GM12878 (cell line): Measurements from ENCODE around the gene PRSS57. TPM values are rescaled to one million over a fixed set of nuclear protein-coding genes. Genes with fewer than 3 reads are reported as not detected.

Experiments
- ATAC-seq: fragments of 200-7000 bp; cut with Tn5 transposase; 3 replicates; pipeline ENCODE4 v1.9.1; 2020; ENCODE audit warnings: mild to moderate bottlenecking, moderate library complexity
- BruUV-seq: library from RNA; stranded (reverse); fragments of 400-500 nt; replicated peaks from 2 replicates; lab custom pipeline; 2021; lab: Mats Ljungman, UMichigan
- CTCF ChIA-PET: fragments of 300-600 bp; sonication (Branson Sonifier 250); formaldehyde crosslinking; extraction: SDS; loops from one replicate; lab custom pipeline; 2021; ENCODE audit warnings: inconsistent platforms; lab: Yijun Ruan, JAX
- POLR2A ChIA-PET: fragments of 350-600 bp; formaldehyde crosslinking; extraction: SDS; loops from one replicate; lab custom pipeline; 2021; ENCODE audit warnings: inconsistent platforms; lab: Charles Lee
- RAD21 ChIA-PET: fragments of 300-600 bp; sonication (Branson Sonifier 250); formaldehyde crosslinking; loops from one replicate; lab custom pipeline; 2023; ENCODE audit warnings: antibody characterized with exemption; ENCODE audit not compliant: unreplicated experiment; lab: Charles Lee
- SMC1A ChIA-PET: fragments of 300-600 bp; sonication (Branson Sonifier 250); formaldehyde crosslinking; loops from one replicate; lab custom pipeline; 2023; ENCODE audit not compliant: unreplicated experiment, uncharacterized antibody; lab: Charles Lee
- DNase-seq: peaks from one replicate; pipeline ENCODE4 v3.0.0-alpha.2; 2011; ENCODE audit warnings: low read depth, low spot score
- FAIRE-seq: peaks from 3 replicates; lab custom pipeline; 2011; peaks lifted over from hg19 to GRCh38; lab: Jason Lieb, UNC
- H2AFZ ChIP-seq: 2 replicates; pipeline ENCODE4 v1.6.0; 2011; ENCODE audit warnings: low read depth, low read length, control low read depth; ENCODE audit not compliant: control insufficient read depth
- H3K27ac ChIP-seq: 2 replicates; pipeline ENCODE4 v1.5.1; 2011; ENCODE audit warnings: control low read depth; ENCODE audit not compliant: control insufficient read depth, insufficient read depth
- H3K27me3 ChIP-seq, 2 experiments: replicated peaks in 1 of 2; 2 replicates each; pipeline versions ENCODE4 v1.6.0 to v1.6.1; 2011; ENCODE audit warnings: low read length in 1 of 2; ENCODE audit not compliant: control insufficient read depth in 2 of 2, insufficient read depth in 2 of 2
- H3K36me3 ChIP-seq, 2 experiments: 2 replicates each; pipeline ENCODE4 v1.5.1; 2011; ENCODE audit warnings: low read length in 1 of 2; ENCODE audit not compliant: control insufficient read depth in 2 of 2, insufficient read depth in 2 of 2
- H3K4me1 ChIP-seq: 2 replicates; pipeline ENCODE4 v1.6.1; 2011; ENCODE audit warnings: mild to moderate bottlenecking, low read length, moderate library complexity, mixed read lengths; ENCODE audit not compliant: control insufficient read depth, insufficient read depth
- H3K4me2 ChIP-seq: 2 replicates; pipeline ENCODE4 v1.6.0; 2011; ENCODE audit warnings: control low read depth; ENCODE audit not compliant: control insufficient read depth, insufficient read depth
- H3K4me3 ChIP-seq: fragments of 200-600 bp; sonication (generic); 2 replicates; pipeline ENCODE4 v1.5.1; 2016
- H3K79me2 ChIP-seq: 2 replicates; pipeline ENCODE4 v1.6.0; 2011; ENCODE audit warnings: low read length; ENCODE audit not compliant: control insufficient read depth, insufficient read depth
- H3K9ac ChIP-seq: 2 replicates; pipeline ENCODE4 v1.8.0; 2011; ENCODE audit warnings: low read length, control low read depth, mixed read lengths; ENCODE audit not compliant: control insufficient read depth, insufficient read depth
- H3K9me3 ChIP-seq: replicated peaks from 3 replicates; pipeline ENCODE4 v1.5.1; 2011; ENCODE audit warnings: mild to moderate bottlenecking, low read length; ENCODE audit not compliant: control insufficient read depth, insufficient read depth
- H4K20me1 ChIP-seq: 2 replicates; pipeline ENCODE4 v1.6.0; 2011; ENCODE audit not compliant: control insufficient read depth, insufficient read depth
- PAX5 ChIP-seq: IDR thresholded peaks from 2 replicates; pipeline ENCODE4 v1.6.1; 2011; ENCODE audit warnings: low read depth, low read length, borderline replicate concordance
- POLR2A ChIP-seq: IDR thresholded peaks from 2 replicates; pipeline ENCODE4 v1.6.1; 2011; ENCODE audit warnings: low read depth, mild to moderate bottlenecking, low read length
- SP1 ChIP-seq: IDR thresholded peaks from one replicate; pipeline ENCODE4 v1.6.1; 2011; ENCODE audit warnings: low read depth, low read length
- WGBS: methylation state at CpG from one replicate; pipeline ENCODE4 v1.1.6; 2016; ENCODE audit warnings: low lambda C conversion rate; ENCODE audit not compliant: insufficient replicate concordance, insufficient coverage; ENCODE audit errors: missing lambda C conversion rate; 5-methylcytosine and 5-hydroxymethylcytosine counted together
- in situ Hi-C: fragments of 300-500 bp; cut with MboI; formaldehyde crosslinking; loops from 9 replicates; pipeline ENCODE4 v1.14.3; 2018; ENCODE audit warnings: mixed read lengths
- intact Hi-C: fragments of 100-400 bp; cut with micrococcal nuclease; formaldehyde crosslinking; loops from one replicate; pipeline ENCODE4 v1.14.2; 2022; ENCODE audit not compliant: unreplicated experiment
- polyA plus RNA-seq, 11 experiments: library from polyadenylated mRNA; depleted of rRNA in 4 of 11; unstranded in 6 of 11; stranded (reverse) in 5 of 11; fragments of >200 nt; fragmentation: Nextera tagmentation in 4 of 11; fragmentation: Illumina TruSeq in 1 of 11; extraction: Ambion mirVana in 4 of 11; extraction: Trizol in 1 of 11; gene quantifications; 1 replicate in 1 of 11; 2 replicates in 10 of 11; pipeline versions ENCODE4 v1.2.1 to v1.2.3, GENCODE V29; 2011 to 2016; ENCODE audit warnings: inconsistent platforms in 2 of 11, missing spikeins in 2 of 11, low read depth in 1 of 11
- total RNA-seq, 4 experiments: library from RNA; depleted of rRNA in 3 of 4; stranded (reverse); fragments of >200 nt in 3 of 4; fragmentation: Illumina TruSeq in 1 of 4; extraction: Trizol in 1 of 4; gene quantifications; 2 replicates each; pipeline versions ENCODE4 v1.2.1 to v1.2.3, GENCODE V29; 2013 to 2021
- TF ChIP-seq, protein P1 (sequence below): fragments of 150-350 bp; IDR thresholded peaks from 2 replicates; pipeline ENCODE4 v1.6.1; 2014; ENCODE audit warnings: mild to moderate bottlenecking, low read depth, low read length

The PRSS57 gene
- total and polyA plus RNA-seq, 10 of the 15 experiments (the other 5 are each of a cell fraction or from before 2014, with no cell fraction given): not detected

DNA sequence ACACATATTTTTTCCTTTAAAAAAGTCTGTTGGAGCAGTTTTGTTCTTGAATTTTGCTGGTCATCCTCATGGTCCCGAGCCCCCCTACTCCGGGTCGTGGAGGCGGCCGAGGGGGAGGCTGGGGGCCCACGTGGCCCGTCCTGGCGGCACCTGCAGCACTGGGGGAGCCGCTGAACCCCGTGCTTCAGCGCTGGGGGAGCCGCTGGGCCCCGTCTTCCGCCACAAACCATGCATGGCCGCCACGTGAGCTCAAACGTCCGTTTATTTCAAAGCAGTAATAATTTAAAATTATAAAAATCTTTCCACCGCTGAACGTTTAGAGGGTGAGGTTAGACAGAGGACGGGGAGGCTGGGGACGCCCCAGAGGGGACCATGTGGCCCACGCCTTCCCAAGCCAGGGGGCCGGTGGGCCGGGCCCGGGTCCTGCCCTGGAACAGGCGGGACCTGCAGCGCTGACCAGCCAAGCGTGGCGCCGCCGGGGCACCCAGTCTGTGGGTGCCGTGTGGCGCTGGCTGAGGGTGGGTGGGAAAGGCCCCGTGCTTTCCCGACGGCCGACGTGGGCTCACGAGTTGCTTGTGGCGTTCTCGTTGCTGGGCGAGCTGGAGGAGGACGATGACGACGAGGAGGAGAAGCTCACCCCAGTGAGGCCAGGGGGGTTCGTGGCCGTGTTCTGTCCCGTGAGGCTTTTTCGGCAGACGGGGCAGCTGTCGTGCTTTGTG is 47.5 kb downstream of the PRSS57 start:
- H3K36me3 ChIP-seq: peaks cover 6 to 43% of the 10 kb centered on the region in 2 experiments; a peak in 3 of 4 replicates
- TF ChIP-seq PAX5: peak; percentile 83; the same call in 1 of the 2 replicates
- no peak for TF ChIP-seq SP1
- FAIRE-seq (no peak), ATAC-seq (no peak), DNase-seq (no peak)
- H3K27ac ChIP-seq: no peak overlapping the region
- intact Hi-C loops: no loop called here
- no peaks in the 10 kb centered on the region for H3K4me1 ChIP-seq
- ChIA-PET RAD21 (interaction anchor here (0.6 kb wide), 1 partner anchor 123 kb away, joined by 3 read pairs; no protein-coding TSS in a partner anchor), POLR2A (no interaction called here), SMC1A (no interaction called here), CTCF (no interaction called here)
- H3K4me3 ChIP-seq: no peak overlapping the region
- no peaks in the 10 kb centered on the region for H4K20me1 ChIP-seq
- no peak overlapping the region for H2AFZ ChIP-seq
- TSS peak; percentile 78 for BruUV-seq
- in situ Hi-C loops: no loop called here
- no peaks in the 10 kb centered on the region for H3K27me3 ChIP-seq
- WGBS: 38% methylated on average over 35 of the region's 52 CpGs
- H3K9ac ChIP-seq: no peak overlapping the region
- H3K4me2 ChIP-seq: no peak overlapping the region
- H3K79me2 ChIP-seq: peaks cover 4% of the 10 kb centered on the region; the same call in 1 of the 2 replicates
- H3K9me3 ChIP-seq: no peaks in the 10 kb centered on the region

DNA sequence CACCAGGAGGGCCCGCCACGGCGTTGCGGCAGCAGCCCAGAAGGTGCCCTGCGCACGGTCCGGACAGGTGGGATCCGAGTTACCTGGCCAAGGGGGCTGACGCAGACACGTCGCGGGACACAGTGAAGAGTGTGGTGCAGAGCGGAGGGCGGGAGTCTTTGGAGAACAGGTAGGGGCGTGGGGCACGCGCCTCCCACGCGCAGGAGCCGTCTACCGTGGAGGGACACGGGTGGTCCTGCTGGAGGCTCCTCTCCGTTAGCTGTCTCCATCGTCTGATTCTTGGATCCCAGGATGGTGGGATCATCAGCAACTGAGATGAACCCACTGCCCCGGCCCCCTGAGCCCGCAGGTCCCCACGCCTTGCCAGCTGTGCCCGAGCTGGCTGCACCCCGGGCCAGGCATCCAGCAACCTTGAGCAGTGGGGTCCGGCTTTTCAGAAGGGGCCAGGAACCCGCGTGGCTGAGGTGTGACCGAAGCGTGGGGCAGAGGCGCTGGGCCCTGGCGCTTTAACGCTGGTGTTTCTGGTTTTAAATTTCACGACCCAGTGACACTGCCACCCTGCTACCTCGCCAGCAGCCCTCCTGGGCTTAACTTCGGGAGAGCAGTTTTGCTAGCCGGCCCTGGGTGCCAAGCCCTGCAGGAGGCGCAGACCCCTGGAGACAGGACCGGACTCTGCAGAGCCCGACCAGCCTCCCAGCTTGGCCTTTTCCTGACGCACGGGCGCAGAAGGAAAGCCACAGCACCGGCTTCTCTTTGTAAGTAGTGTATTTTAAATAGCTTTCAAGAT is 48.3 kb downstream of the PRSS57 start:
- FAIRE-seq (no peak), DNase-seq (no peak), ATAC-seq (no peak)
- Histone ChIP-seq H3K36me3 (peaks cover 5 to 37% of the 10 kb centered on the region in 2 experiments; a peak in 3 of 4 replicates), H3K4me3 (no peak overlapping the region), H3K9me3 (no peaks in the 10 kb centered on the region), H3K27me3 (no peaks in the 10 kb centered on the region), H3K9ac (no peak overlapping the region), H2AFZ (no peak overlapping the region), H3K79me2 (no peaks in the 10 kb centered on the region; the same call in 1 of the 2 replicates), H4K20me1 (no peaks in the 10 kb centered on the region), H3K27ac (no peak overlapping the region), H3K4me1 (no peaks in the 10 kb centered on the region), H3K4me2 (no peak overlapping the region)
- intact Hi-C loops: no loop called here
- RAD21 ChIA-PET: no interaction called here
- POLR2A ChIA-PET: no interaction called here
- TF ChIP-seq, protein P1, sequence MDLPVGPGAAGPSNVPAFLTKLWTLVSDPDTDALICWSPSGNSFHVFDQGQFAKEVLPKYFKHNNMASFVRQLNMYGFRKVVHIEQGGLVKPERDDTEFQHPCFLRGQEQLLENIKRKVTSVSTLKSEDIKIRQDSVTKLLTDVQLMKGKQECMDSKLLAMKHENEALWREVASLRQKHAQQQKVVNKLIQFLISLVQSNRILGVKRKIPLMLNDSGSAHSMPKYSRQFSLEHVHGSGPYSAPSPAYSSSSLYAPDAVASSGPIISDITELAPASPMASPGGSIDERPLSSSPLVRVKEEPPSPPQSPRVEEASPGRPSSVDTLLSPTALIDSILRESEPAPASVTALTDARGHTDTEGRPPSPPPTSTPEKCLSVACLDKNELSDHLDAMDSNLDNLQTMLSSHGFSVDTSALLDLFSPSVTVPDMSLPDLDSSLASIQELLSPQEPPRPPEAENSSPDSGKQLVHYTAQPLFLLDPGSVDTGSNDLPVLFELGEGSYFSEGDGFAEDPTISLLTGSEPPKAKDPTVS: no peak
- TF ChIP-seq POLR2A: peak; percentile 59; the same call in 1 of the 2 replicates
- CTCF ChIA-PET: no interaction called here
- in situ Hi-C loops: no loop called here
- SMC1A ChIA-PET: no interaction called here
- no TSS peak for BruUV-seq
- 95% methylated on average over 46 of the region's 48 CpGs for WGBS
